Measurements from ENCODE around the gene TNS3. TPM values are rescaled to one million over a fixed set of nuclear protein-coding genes. Genes with fewer than 3 reads are reported as not detected.

Gene TNS3
- total RNA-seq, 1 donor: 67.3 TPM

GRCh38 chr7:47492716-47493325 lies 89.1 kb downstream of the TNS3 start:
- no peak for DNase-seq (ENCODE audit: low read depth in 2 of 3, low spot score in 2 of 3)

GRCh38 chr7:47490501-47491265 lies 91.2 kb downstream of the TNS3 start:
- DNase-seq (ENCODE audit: low read depth in 2 of 3, low spot score in 2 of 3): no peak

GRCh38 chr7:47489624-47490023 lies 92.3 kb downstream of the TNS3 start:
- DNase-seq (ENCODE audit: low read depth in 2 of 3, low spot score in 2 of 3): no peak

- no peak for DNase-seq (ENCODE audit: low read depth in 2 of 3, low spot score in 2 of 3)
Observed at GRCh38 chr7:47488969-47489342, 93.0 kb downstream of the TNS3 start.

- DNase-seq (ENCODE audit: low read depth in 2 of 3, low spot score in 2 of 3): no peak
Observed at GRCh38 chr7:47488201-47488968, 93.5 kb downstream of the TNS3 start.

- no peak for DNase-seq (ENCODE audit: low read depth in 2 of 3, low spot score in 2 of 3)
Observed at GRCh38 chr7:47485640-47486435, 96.1 kb downstream of the TNS3 start.

- no peak for DNase-seq (ENCODE audit: low read depth in 2 of 3, low spot score in 2 of 3)
Observed at GRCh38 chr7:47484923-47485639, 96.8 kb downstream of the TNS3 start.

GRCh38 chr7:47484457-47484856 lies 97.5 kb downstream of the TNS3 start:
- DNase-seq (ENCODE audit: low read depth in 2 of 3, low spot score in 2 of 3): no peak

- DNase-seq (ENCODE audit: low read depth in 2 of 3, low spot score in 2 of 3): peak in 1 of 3 donors; percentile 56
Observed at GRCh38 chr7:47483604-47484273, 98.2 kb downstream of the TNS3 start.

GRCh38 chr7:47482013-47482875 lies 99.7 kb downstream of the TNS3 start:
- peak in 2 of 3 donors; percentile 69 to 85 for DNase-seq (ENCODE audit: low read depth in 2 of 3, low spot score in 2 of 3)

GRCh38 chr7:47481541-47482012 lies 100.3 kb downstream of the TNS3 start:
- DNase-seq (ENCODE audit: low read depth in 2 of 3, low spot score in 2 of 3): no peak

- peak in 1 of 3 donors; percentile 38 for DNase-seq (ENCODE audit: low read depth in 2 of 3, low spot score in 2 of 3)
Observed at GRCh38 chr7:47480576-47481538, 101.1 kb downstream of the TNS3 start.

GRCh38 chr7:47479821-47480575 lies 101.9 kb downstream of the TNS3 start:
- no peak for DNase-seq (ENCODE audit: low read depth in 2 of 3, low spot score in 2 of 3)

- peak in 2 of 3 donors; percentile 58 to 59 for DNase-seq (ENCODE audit: low read depth in 2 of 3, low spot score in 2 of 3)
Observed at GRCh38 chr7:47478926-47479711, 102.8 kb downstream of the TNS3 start.

GRCh38 chr7:47478017-47478344 lies 103.9 kb downstream of the TNS3 start:
- DNase-seq (ENCODE audit: low read depth in 2 of 3, low spot score in 2 of 3): no peak
